Endometrial microvascular endothelial cells (primary cell): ENCODE data around the gene CYBC1. TPM values are rescaled to one million over a fixed set of nuclear protein-coding genes. Genes with fewer than 3 reads are reported as not detected.

Experiments
- in situ Hi-C: cut with HindIII; loops from 2 replicates; pipeline ENCODE4 v1.10.0; 2017; ENCODE audit warnings: low sequenced_read_pairs, low pct_unique_long_range_greater_than_20kb; ENCODE audit errors: inconsistent ontology term
- total RNA-seq: library from RNA; depleted of rRNA; stranded (reverse); fragments of >200 nt; gene quantifications from one replicate; pipeline ENCODE4 v1.2.3, GENCODE V29; 2015; ENCODE audit errors: inconsistent ontology term

The CYBC1 gene
- total RNA-seq, 1 donor from 2014 or later, result 91.5 TPM

- in situ Hi-C loops, result loop anchor here (10.0 kb wide), 1 partner anchor 117 kb away; no protein-coding TSS in a partner anchor
These were observed 32.3 kb downstream of the CYBC1 start, which contains the start of the genes HEXD and OGFOD3 for GRCh38 chr17:82418001-82418986. HEXD (plus strand) TSS chr17:82418347; CDS start chr17:82419800, 1,453 bp downstream. OGFOD3 (minus strand) TSS chr17:82418586; CDS start chr17:82418485, 101 bp downstream.

- in situ Hi-C loops, result loop anchor here (10.0 kb wide), 1 partner anchor 118 kb away; no protein-coding TSS in a partner anchor
These were observed 33.8 kb downstream of the CYBC1 start for GRCh38 chr17:82416771-82417170.

GRCh38 chr17:82416264-82416663, 34.3 kb downstream of the CYBC1 start:
- in situ Hi-C loops, result loop anchor here (10.0 kb wide), 1 partner anchor 119 kb away; no protein-coding TSS in a partner anchor

- in situ Hi-C loops, result loop anchor here (10.0 kb wide), 1 partner anchor 119 kb away; no protein-coding TSS in a partner anchor
These were observed 34.8 kb downstream of the CYBC1 start for GRCh38 chr17:82415786-82416185.

GRCh38 chr17:82415336-82415735, 35.2 kb downstream of the CYBC1 start:
- in situ Hi-C loops, result loop anchor here (10.0 kb wide), 1 partner anchor 119 kb away; no protein-coding TSS in a partner anchor

- in situ Hi-C loops, result loop anchor here (10.0 kb wide), 1 partner anchor 120 kb away; no protein-coding TSS in a partner anchor
These were observed 35.8 kb downstream of the CYBC1 start for GRCh38 chr17:82414548-82415281.

- in situ Hi-C loops, result loop anchor here (10.0 kb wide), 1 partner anchor 122 kb away; no protein-coding TSS in a partner anchor
These were observed 37.7 kb downstream of the CYBC1 start for GRCh38 chr17:82412535-82413520.

GRCh38 chr17:82412081-82412480, 38.5 kb downstream of the CYBC1 start:
- in situ Hi-C loops, result loop anchor here (10.0 kb wide), 1 partner anchor 123 kb away; no protein-coding TSS in a partner anchor

- in situ Hi-C loops, result loop anchor here (10.0 kb wide), 1 partner anchor 123 kb away; no protein-coding TSS in a partner anchor
These were observed 39.0 kb downstream of the CYBC1 start for GRCh38 chr17:82411396-82412053.

GRCh38 chr17:82410014-82410716, 40.4 kb downstream of the CYBC1 start:
- in situ Hi-C loops, result loop anchor here (10.0 kb wide), 1 partner anchor 125 kb away; no protein-coding TSS in a partner anchor

GRCh38 chr17:82408938-82409318, 41.6 kb downstream of the CYBC1 start:
- in situ Hi-C loops, result no loop called here

GRCh38 chr17:82408288-82408937, 42.1 kb downstream of the CYBC1 start:
- in situ Hi-C loops, result no loop called here

- in situ Hi-C loops, result no loop called here
These were observed 43.3 kb downstream of the CYBC1 start for GRCh38 chr17:82407255-82407654.

- in situ Hi-C loops, result no loop called here
These were observed 44.4 kb downstream of the CYBC1 start for GRCh38 chr17:82406131-82406671.

- in situ Hi-C loops, result no loop called here
These were observed 45.5 kb downstream of the CYBC1 start for GRCh38 chr17:82405051-82405450.
